Erythroblast (primary cell): Measurements from ENCODE around the gene RBKS.

Source experiments
- GATA1 ChIP-seq: IDR thresholded peaks from 2 replicates; pipeline ENCODE4 v1.6.1; 2011; ENCODE audit warnings: low read depth, mild to moderate bottlenecking, control low read depth, low read length, moderate library complexity
- POLR2A ChIP-seq: IDR thresholded peaks from 2 replicates; pipeline ENCODE4 v1.6.1; 2011; ENCODE audit warnings: mild to moderate bottlenecking, low read length

- TF ChIP-seq POLR2A (no peak), GATA1 (no peak)
These were observed 89.3 kb downstream of the RBKS start for GRCh38 chr2:27800856-27801255.
